Heart right ventricle (tissue), 16 donors: ENCODE measurements around the gene NEURL4. TPM values are rescaled to one million over a fixed set of nuclear protein-coding genes. Genes with fewer than 3 reads are reported as not detected.

ENCODE experiments used
- ATAC-seq, 8 donors: fragments of 200-7000 bp; cut with Tn5 transposase; one replicate each; pipeline ENCODE4 v1.9.1; 2020; ENCODE audit warnings: mild to moderate bottlenecking in 8 of 8, moderate library complexity in 8 of 8, moderate number of reproducible peaks in 1 of 8
- DNase-seq, 2 donors: peaks; one replicate each; pipeline ENCODE4 v3.0.0-alpha.2; 2020
- H3K27ac ChIP-seq, 10 donors: fragments of 200-600 bp; sonication (generic) in 2 of 10; one replicate each; pipeline versions ENCODE4 v1.5.0 to v1.8.0; 2020 to 2022; ENCODE audit warnings: mild to moderate bottlenecking in 3 of 10
- H3K27me3 ChIP-seq, 7 donors: fragments of 200-600 bp; one replicate each; pipeline ENCODE4 v1.8.0; 2021 to 2022; ENCODE audit warnings: mild to moderate bottlenecking in 2 of 7
- H3K36me3 ChIP-seq, 9 donors: fragments of 200-600 bp; sonication (generic) in 1 of 9; one replicate each; pipeline versions ENCODE4 v1.5.0 to v1.8.0; 2020 to 2022; ENCODE audit warnings: mild to moderate bottlenecking in 2 of 9
- H3K4me1 ChIP-seq, 9 donors: fragments of 200-600 bp; sonication (generic) in 1 of 9; one replicate each; pipeline versions ENCODE4 v1.5.0 to v1.8.0; 2020 to 2022; ENCODE audit warnings: mild to moderate bottlenecking in 4 of 9
- H3K4me3 ChIP-seq, 10 donors: fragments of 200-600 bp; sonication (generic) in 2 of 10; one replicate each; pipeline versions ENCODE4 v1.5.0 to v1.8.0; 2020 to 2022; ENCODE audit warnings: mild to moderate bottlenecking in 7 of 10, moderate library complexity in 2 of 10
- H3K9me3 ChIP-seq, 11 donors: fragments of 200-600 bp in 10 of 11; sonication (generic) in 2 of 11; one replicate each; pipeline versions ENCODE4 v1.5.0 to v1.8.0; 2013 to 2022; ENCODE audit warnings: mild to moderate bottlenecking in 2 of 11, control low read depth in 1 of 11, moderate library complexity in 1 of 11
- CTCF ChIP-seq, 9 donors: fragments of 200-600 bp; sonication (generic) in 2 of 9; IDR thresholded peaks; one replicate each; pipeline versions ENCODE4 v1.5.0 to v1.8.0; 2021 to 2022; ENCODE audit warnings: antibody characterized with exemption in 9 of 9, mild to moderate bottlenecking in 5 of 9, moderate library complexity in 1 of 9
- WGBS, 2 donors: extraction: QIAGEN DNeasy Blood & Tissue Kit; methylation state at CpG; one replicate each; pipeline ENCODE4 v1.1.7; 2013; ENCODE audit warnings: inconsistent platforms in 1 of 2; 5-methylcytosine and 5-hydroxymethylcytosine counted together
- intact Hi-C, 10 donors: fragments of 100-400 bp; cut with DNase I; formaldehyde crosslinking; loops; one replicate each; pipeline versions ENCODE4 v1.11.1 to v1.14.2; 2022
- polyA plus RNA-seq, 2 donors: library from polyadenylated mRNA; stranded (reverse); fragments of 200-250 nt; gene quantifications; one replicate each; pipeline ENCODE4 v1.2.3, GENCODE V29; 2013
- total RNA-seq, 10 donors: library from RNA; stranded (reverse); fragmentation: NEBNext Ultra II Directional in 3 of 10; extraction: Animal tissue kit (Norgen Biotek cat#: 25700) in 3 of 10; gene quantifications; one replicate each; pipeline versions ENCODE4 v1.2.1 to v1.2.4, GENCODE V29; 2021 to 2023
- donor health status: Arrhythmogenic right ventricular cardiomyopathy.
- donor health status: ischemic (EF 13 %, LVEDD 7.1; RV severe dilation, severe dysfunction).
- donor health status: healthy with polysubstance abuse.
- donor health status: DM: no; HTN: yes; CAD: no.
- donor health status: DM: no; HTN: no; CAD: no.
- donor health status: ischemic (EF 25% LVEDD 6.9; RV normal size, moderate dysfunction).
- donor health status: ischemic (EF 25% LVEDD 5.7; RV mildly dilated, moderate dysfunction).
- donor health status: healthy.
- donor health status: DM: yes; HTN: yes; CAD: no.
- donor health status: Ischemic cardiomyopathy.
- donor health status: ischemic (EF 35%, LVEDD 5.7; RV mildly dilated, moderate dysfunction).
- donor health status: nonischemic (EF 11% LVEDD 7.7; RV severe dilation, severe dysfunction).
- donor health status: DM: yes; HTN: yes; CAD: no.
- donor health status: PGD.
- donor health status: ischemic (EF 29% LVEDD 5.4; RV normal size, mild dysfunction).
- donor health status: nonischemic (EF 23%, LVEDD 6.1; RV moderate dilation, normal function).

The NEURL4 gene
- total and polyA plus RNA-seq, 12 donors: 21.7 to 55.5 (median 28.7) TPM

- H3K4me3 ChIP-seq: peak overlapping the region in 9 of 10 donors; percentile 13 to 45 (median 24)
- TF ChIP-seq CTCF (IDR thresholded peaks at IDR 0.05): no peak
- no peaks in the 10 kb centered on the region for H3K9me3 ChIP-seq
- no peaks in the 10 kb centered on the region for H3K36me3 ChIP-seq
- H3K27ac ChIP-seq: peak overlapping the region in 4 of 10 donors; percentile 25 to 55 (median 27)
- 4 to 5% methylated on average over 35 to 67 of the region's 75 CpGs for WGBS, 2 donors
- H3K4me1 ChIP-seq: peaks cover 21 to 70% (median 58%) of the 10 kb centered on the region in 9 donors
- intact Hi-C loops: loop anchor here in 4 of 10 donors (10.0 kb wide), 2 partner anchors 239 to 249 kb away; partner anchors contain the start of gene SLC16A11 (in 2 of the 4)
- DNase-seq (no peak), ATAC-seq (peak in 1 of 8 donors; percentile 1)
- peaks cover 0 to 72% (median 39%) of the 10 kb centered on the region in 7 donors for H3K27me3 ChIP-seq
Observed at GRCh38 chr17:7293816-7294613, 35.1 kb downstream of the NEURL4 start.

- TF ChIP-seq CTCF (IDR thresholded peaks at IDR 0.05): no peak
- DNase-seq: no peak
- Histone ChIP-seq H3K36me3 (no peaks in the 10 kb centered on the region), H3K9me3 (no peaks in the 10 kb centered on the region), H3K4me3 (no peak overlapping the region), H3K4me1 (peaks cover 21 to 70% (median 58%) of the 10 kb centered on the region in 9 donors), H3K27me3 (peaks cover 0 to 72% (median 39%) of the 10 kb centered on the region in 7 donors), H3K27ac (peak overlapping the region in 5 of 10 donors; percentile 20 to 55 (median 28))
- intact Hi-C loops: loop anchor here in 4 of 10 donors (10.0 kb wide), 2 partner anchors 238 to 248 kb away; partner anchors contain the start of gene SLC16A11 (in 2 of the 4)
- ATAC-seq: no peak
- WGBS, 2 donors: 70 to 72% methylated on average over 11 of the region's 11 CpGs
Observed at GRCh38 chr17:7293159-7293558, 36.0 kb downstream of the NEURL4 start.

GRCh38 chr17:7292729-7293128 is 36.4 kb downstream of the NEURL4 start:
- Histone ChIP-seq H3K4me1 (peaks cover 21 to 70% (median 58%) of the 10 kb centered on the region in 9 donors), H3K27ac (peak overlapping the region in 6 of 10 donors; percentile 7 to 55 (median 27)), H3K36me3 (peaks cover 0 to 3% (median 0%) of the 10 kb centered on the region in 9 donors), H3K9me3 (no peaks in the 10 kb centered on the region), H3K4me3 (no peak overlapping the region), H3K27me3 (peaks cover 0 to 75% (median 39%) of the 10 kb centered on the region in 7 donors)
- intact Hi-C loops: loop anchor here in 4 of 10 donors (10.0 kb wide), 2 partner anchors 238 to 248 kb away; partner anchors contain the start of gene SLC16A11 (in 2 of the 4)
- WGBS, 2 donors: 8 to 17% methylated on average over 6 of the region's 6 CpGs
- DNase-seq (peak in 1 of 2 donors; percentile 54), ATAC-seq (peak in 3 of 8 donors; percentile 11 to 24 (median 17))
- no peak for TF ChIP-seq CTCF (IDR thresholded peaks at IDR 0.05)

GRCh38 chr17:7292194-7292593 is 36.9 kb downstream of the NEURL4 start:
- intact Hi-C loops: loop anchor here in 4 of 10 donors (10.0 kb wide), 2 partner anchors 237 to 247 kb away; partner anchors contain the start of gene SLC16A11 (in 2 of the 4)

More at GRCh38 chr17:7292194-7292593, 36.9 kb downstream of the NEURL4 start:
- 77 to 80% methylated on average over 2 of the region's 2 CpGs for WGBS, 2 donors
- ATAC-seq (no peak), DNase-seq (no peak)
- no peak for TF ChIP-seq CTCF (IDR thresholded peaks at IDR 0.05)
- Histone ChIP-seq H3K4me3 (no peak overlapping the region), H3K36me3 (peaks cover 0 to 7% (median 0%) of the 10 kb centered on the region in 9 donors), H3K27me3 (peaks cover 0 to 80% (median 39%) of the 10 kb centered on the region in 7 donors), H3K4me1 (peaks cover 21 to 70% (median 58%) of the 10 kb centered on the region in 9 donors), H3K9me3 (no peaks in the 10 kb centered on the region), H3K27ac (peak overlapping the region in 6 of 10 donors; percentile 7 to 55 (median 27))
